Mesenteric fat pad (tissue), 1 donor: ENCODE measurements around the gene ARGFX. TPM values are rescaled to one million over a fixed set of nuclear protein-coding genes. Genes with fewer than 3 reads are reported as not detected.
"Not testable (repeated sequence)": the region's sequence is repeated elsewhere in the genome, so short reads cannot be mapped to it uniquely, and the experiment has no call there.

ENCODE experiments used
- DNase-seq: peaks from one replicate; pipeline ENCODE4 v3.0.0-alpha.2; 2020; ENCODE audit warnings: low spot score
- total RNA-seq: library from RNA; stranded (reverse); fragmentation: NEBNext Ultra II Directional; extraction: Animal tissue kit (Norgen Biotek cat#: 25700); gene quantifications from one replicate; pipeline ENCODE4 v1.2.1, GENCODE V29; 2021
- donor health status: DM: yes; HTN: yes; CAD: no.

ARGFX gene
- total RNA-seq, 1 donor from 2014 or later, result not detected

DNA sequence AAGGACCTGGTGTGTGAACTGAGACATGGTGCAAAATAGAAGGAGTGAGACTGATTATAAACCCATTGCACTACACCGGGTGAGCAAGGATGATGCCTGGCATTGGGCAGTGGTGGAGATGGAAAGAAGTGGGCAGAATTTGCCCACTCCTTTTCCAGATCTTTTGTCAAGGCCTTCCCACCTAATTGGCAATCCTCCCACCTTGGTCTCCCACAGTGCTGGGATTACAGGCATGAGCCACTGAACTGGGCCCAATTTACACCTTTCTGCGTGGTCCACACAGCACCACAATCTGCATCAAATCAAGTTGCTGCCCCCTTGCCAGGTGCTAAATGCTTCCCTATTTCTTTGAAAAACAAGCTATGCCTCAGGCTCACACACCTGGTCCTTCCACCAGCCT, 30.8 kb downstream of the ARGFX start:
- DNase-seq, result no peak

- not testable (repeated sequence) for DNase-seq
Observed at GRCh38 chr3:121599900-121600299, 32.2 kb downstream of the ARGFX start.

DNA sequence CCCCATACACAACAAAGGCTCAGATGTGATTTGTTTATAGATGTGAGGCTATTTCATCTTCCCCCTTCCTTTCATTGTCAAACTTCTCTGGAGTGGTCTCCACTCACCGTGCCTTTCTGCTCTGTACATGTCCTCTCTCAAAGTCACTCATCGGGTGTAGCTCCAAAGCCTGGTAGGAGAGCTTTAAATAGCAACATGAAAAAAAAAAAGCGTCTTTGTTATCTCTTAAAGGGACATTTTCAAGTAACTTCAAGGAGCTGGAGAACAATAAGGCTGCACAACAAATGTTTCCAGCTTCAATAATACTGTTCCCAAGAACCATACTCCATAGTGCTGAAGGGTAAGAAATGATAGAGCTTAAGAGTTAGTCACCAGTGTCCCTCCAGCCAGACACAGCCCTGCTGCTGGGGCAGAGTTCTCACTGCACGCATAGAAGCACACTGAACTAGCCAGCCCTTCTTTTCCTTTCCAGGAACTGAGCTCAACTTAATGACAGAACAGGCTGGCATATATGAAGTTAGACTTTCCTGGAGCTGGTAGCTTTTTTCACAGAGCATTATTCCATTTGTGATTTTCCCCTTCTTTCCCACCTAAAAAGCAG, 33.6 kb downstream of the ARGFX start:
- DNase-seq, result no peak

GRCh38 chr3:121604759-121605158, 37.0 kb downstream of the ARGFX start:
- no peak for DNase-seq

- no peak for DNase-seq
Observed at GRCh38 chr3:121606106-121606505, 38.4 kb downstream of the ARGFX start.

Other genes starting within 250 kb of the ARGFX start
- 0.51 TPM for gene POLQ, start 22.0 kb upstream of the ARGFX start, total RNA-seq
- 0.13 TPM for gene FBXO40, start 25.4 kb downstream of the ARGFX start, total RNA-seq
- gene HCLS1, start 93.0 kb downstream of the ARGFX start, total RNA-seq, result 82.1 TPM
- 56.5 TPM for gene GOLGB1, start 181.8 kb downstream of the ARGFX start, total RNA-seq